NK-92 treated with Interleukin-12 subunit alpha and Interleukin-12 subunit beta, amount 100 ng/mL, for 24 hours (cell line): ENCODE data around the gene MAPKAPK3.
"Not testable (repeated sequence)": the region's sequence is repeated elsewhere in the genome, so short reads cannot be mapped to it uniquely, and the experiment has no call there.

ENCODE experiments used
- DNase-seq: peaks from one replicate; lab custom pipeline; 2025; lab: John Stamatoyannopoulos, UW

The MAPKAPK3 gene

DNA sequence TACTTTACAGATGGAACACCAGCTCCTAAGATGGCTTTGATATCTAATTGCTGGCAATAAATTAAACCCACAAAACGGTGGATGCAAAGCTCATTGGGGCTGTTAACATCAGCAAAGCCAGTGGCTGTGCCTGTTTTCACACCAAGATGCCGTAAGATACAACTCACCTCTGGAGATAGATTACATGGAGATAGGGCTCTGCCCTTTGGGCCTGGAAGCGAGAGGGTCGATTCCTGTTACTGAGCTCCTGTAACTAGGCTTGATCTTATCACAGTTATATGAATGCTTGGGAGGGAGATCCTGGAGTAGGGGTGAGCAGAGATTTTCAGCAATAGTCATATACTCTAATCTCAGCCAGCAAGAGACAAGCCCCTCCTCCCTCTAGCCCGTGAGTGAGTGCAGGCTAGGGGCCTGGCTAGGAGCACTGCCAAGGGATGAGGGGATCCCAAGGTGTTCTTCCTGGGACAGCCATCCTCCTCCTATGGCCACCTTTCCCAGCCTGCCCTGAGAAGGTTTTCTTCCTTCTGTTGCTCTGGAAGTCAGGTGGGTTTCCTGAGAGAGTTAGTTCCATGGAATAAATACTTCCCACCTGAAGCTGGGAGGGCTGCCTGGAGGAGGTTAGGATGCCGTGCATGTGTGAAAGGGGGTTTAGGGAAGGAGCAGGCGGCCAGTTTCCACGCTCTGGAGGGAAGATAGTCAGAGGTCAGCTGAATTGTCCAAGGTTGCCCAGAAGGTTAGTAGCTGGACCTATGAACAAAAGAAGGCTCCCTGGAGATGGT is 39.7 kb downstream of the MAPKAPK3 start:
- DNase-seq = no peak

DNA sequence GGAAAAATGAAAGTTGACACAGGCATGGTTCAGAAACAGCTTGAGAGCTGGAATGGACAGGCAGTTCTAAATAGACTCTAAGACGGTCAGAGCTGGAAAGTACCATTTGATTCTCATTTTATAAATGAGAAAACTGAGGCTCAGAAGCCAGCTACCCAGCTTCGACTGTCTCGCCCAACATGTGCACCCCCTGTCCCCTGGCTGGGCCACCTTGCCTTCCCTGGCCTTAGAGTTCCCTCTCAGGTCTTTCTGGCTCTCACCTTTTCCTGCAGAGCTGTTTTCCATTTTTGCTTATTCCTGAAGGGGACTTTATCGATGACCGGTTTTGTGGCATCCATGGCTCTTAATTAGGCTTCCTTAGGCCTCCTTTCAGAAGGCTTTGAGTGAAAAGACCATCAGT is 40.5 kb downstream of the MAPKAPK3 start:
- DNase-seq = no peak

DNA sequence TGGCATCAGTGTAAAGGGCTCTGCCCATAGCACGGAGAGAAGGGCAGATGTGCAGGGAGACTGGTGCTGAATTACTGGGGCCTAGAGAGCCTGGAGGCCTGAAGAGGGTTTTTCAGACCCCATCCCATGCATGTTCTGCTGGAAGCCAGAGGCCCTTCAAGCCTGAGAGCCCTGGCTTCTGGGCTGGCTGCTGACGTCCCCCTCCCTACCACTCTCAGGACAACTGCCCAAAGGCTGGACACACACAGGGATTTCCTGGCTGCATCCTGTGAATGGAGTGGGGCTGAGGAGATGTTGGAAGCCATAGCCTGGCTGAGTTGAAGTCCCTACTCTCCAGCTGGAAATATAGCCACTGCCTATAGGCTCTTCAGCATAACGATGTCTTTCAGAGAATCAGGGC is 40.9 kb downstream of the MAPKAPK3 start:
- no peak for DNase-seq

DNA sequence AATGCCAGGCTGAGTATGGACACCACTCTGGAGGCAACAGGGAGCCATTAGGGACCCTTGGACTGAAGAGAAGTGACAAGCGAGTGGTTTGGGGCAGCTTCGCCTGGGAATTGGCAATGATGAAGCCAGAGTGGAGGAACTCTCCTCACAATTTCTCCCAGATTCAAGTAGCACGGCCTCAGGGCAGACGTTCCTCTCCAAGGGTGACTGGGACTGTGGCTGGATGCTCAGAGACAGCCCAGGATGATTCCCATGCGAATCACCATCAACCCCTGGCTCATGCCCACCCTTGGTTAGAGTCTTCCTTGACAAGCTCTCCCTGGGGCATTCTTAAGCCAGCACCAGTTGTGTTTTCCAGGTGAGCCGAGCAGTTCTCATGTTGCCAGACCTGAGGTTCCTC is 41.5 kb downstream of the MAPKAPK3 start:
- no peak for DNase-seq

DNA sequence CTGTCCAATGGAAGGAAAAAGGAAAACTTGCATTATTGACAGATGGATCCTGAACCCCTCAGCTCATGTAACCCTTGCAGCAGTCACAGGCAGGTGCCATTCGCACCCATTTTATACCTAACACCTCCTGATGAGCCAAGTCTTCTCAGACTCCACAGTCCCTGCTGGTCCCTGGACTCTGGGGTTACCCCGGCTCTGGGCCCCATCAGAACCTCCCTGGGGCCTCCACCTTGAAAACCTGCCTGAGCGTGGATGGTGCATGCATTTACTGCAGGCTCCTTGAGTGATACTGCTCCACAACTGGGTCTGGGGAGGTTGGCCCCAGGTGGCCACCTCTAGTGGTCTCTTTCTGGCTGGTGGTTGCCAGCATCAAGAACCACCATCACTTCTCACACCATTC is 41.9 kb downstream of the MAPKAPK3 start:
- no peak for DNase-seq

DNA sequence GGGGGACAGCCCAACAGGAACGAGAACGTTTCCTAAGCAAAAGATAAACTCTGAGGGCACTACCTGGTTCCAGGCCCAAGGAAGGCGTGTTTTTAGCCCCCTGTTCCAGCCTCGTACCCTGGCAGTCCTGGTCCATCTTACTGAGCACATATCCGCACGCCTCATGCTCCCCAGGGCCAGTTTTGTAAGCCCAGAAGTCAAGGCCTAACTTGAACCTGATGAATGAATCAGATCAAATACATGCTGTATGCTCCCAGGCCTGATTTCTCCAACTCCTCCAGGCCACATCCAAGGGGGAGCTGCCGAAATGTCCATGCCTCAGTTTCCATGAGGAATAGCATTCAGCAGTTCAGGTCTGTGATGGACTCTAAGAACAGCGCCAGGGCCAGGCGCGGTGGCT is 43.4 kb downstream of the MAPKAPK3 start:
- no peak for DNase-seq

DNA sequence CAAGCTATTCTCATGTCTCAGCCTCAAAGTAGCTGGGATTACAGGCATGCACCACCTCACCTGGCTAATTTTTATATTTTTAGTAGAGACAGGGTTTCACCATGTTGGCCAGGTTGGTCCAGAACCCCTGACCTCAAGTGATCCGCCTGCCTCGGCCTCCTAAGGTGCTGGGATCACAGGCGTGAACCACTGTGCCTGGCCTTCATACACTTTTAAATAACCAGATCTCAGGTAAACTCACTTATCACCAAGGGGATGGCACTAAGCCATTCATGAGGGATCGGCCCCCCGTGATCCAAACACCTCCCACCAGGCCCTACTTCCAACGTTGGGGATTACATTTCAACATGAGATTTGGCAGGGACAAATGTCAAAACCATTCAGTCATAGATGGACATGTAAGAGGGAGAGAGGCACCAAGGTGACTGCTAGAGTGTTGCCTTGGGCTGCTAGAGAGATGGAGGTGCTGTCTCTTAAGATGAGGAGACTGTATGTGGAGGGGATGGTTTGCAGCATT is 44.4 kb downstream of the MAPKAPK3 start:
- DNase-seq = no peak

DNA sequence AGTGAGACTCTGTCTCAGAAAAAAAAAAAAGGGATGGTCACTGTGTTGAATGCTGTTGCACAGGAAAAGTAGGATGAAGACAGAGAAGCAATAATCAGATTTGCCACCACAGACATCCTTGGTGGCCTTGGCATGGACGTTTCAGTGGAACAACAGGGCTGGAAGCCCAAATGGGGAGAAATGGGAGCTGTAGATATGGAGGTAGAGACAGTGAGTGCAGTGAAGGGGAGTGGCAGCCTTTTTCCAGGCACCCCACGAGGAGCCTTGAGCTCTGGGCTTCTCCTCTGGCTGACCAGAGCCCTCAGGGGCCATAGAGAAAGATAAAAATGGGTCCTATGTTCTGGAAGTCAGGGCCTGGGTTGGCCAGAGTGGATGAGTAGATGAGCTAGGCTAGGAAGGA is 45.5 kb downstream of the MAPKAPK3 start:
- no peak for DNase-seq

DNA sequence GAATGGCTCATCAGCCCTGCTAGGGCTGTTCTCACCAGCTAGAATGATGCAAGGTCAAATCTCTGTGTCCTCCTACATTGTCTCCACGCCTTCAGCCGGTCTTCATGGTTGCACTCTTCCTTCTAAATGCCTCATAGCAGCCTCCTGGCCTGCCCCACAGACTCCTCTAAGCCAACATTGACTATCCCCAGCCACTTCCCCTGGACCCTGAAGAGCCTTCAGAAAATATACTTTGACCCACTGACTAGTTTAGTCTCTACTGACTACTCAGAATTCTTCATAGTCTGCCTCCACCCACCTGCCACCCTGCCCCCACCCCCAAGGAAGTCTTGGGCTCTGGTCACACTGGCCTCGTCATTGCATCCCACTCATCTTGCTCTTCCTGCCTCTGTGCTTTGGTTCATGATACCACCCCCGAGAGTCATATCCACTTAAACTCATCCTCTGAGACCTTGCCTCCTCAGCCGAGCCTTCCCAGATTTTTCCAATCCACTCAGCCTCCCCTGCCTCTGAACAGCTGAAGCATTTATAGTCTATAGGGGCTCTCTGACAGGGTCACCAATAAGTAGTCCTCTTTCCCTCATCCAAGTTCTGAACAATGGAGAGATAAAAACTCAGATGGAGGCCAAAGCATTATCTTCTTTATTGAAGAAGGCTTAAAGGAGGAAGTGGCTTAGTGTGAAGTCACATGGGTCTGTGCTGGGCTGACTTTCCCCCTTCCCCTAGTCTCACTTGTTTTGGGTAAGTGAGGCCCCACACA is 48.3 kb downstream of the MAPKAPK3 start:
- no peak for DNase-seq

DNA sequence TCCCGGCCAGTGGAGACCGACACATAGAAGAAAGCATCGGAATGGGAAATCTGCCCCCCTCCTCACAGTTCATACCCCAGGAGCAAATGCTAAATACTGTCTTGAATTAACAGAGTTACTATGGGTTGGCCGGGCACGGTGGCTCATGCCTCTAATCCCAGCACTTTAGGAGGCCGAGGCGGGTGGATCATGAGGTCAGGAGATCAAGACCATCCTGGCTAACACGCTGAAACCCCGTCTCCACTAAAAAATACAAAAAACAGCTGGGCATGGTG is 48.8 kb downstream of the MAPKAPK3 start:
- not testable (repeated sequence) for DNase-seq

DNA sequence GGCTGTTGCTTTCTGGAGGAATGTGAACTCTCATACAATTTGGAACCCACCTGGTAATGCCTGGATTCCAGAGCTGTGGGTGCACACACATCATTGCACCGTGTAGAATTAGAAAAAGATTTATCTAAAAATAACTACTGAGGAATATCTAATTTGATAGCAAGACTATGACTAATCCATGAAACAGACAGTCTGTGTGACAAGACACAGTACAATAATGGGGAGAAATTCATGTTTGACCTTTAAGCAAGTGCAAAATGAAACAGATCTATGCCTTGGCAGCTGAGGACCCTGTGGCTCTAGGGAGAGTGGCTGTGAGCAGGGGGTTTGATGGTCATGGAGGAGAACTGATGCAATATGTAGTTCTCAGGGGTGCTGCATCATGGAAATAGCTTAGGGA is 49.9 kb downstream of the MAPKAPK3 start:
- no peak for DNase-seq

DNA sequence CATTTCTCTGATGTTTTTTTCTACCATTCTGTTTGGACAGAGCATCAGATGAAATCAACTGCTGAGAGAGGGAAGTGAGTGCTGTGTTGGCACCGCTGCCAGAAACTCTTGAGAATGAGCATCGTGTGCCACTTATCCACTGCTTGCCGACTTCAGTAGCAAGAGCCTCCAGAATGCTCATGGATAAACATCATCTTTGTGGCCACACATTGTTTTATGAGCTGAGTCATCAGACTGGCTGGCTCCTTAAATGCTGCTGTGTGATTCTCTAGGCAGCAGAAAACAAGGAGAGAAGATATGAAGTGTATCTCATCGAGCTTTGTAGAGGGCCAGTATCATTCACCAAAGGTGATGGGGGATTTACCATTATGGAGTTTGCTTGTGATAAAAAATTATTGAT is 54.4 kb downstream of the MAPKAPK3 start:
- no peak for DNase-seq

DNA sequence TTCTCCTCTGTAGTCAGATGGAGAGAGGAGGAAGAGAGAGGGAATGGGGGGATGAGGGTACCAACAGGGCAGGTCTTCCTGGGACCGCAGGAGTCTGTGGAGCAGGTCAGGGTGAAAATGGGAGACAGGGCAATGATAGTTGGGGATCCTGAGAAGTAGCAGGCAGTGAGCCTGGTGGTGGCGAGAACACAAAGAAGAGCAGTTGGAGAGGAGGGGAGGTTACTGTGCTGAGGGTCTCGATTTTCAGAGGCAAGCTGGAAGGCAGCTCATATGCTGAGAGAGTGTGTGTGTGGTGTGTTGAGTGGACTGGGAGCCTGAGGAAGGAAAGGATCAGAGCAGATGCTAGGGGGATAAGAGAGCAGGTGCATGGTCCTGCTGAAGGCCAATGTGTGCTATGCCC is 55.7 kb downstream of the MAPKAPK3 start:
- DNase-seq = no peak

DNA sequence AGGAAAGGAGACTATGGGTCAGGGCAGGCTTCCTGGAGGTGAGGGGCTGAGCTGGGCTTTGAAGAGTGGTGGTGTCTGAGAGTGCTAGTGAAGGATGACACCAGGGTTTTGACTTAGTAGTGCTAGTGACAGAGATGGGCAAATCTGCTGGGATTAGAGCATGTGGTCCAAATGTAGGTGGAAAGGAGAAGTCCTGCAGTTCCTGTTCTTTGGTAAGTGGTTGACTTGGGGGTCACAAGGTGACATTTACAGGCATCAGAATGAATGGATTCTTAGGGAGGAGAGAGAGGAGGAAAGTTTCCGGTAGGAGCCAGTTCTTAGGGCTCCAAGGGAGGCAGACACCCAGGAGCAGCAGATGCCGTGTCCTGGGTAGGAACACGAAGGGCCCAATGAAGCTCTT is 57.0 kb downstream of the MAPKAPK3 start:
- no peak for DNase-seq

DNA sequence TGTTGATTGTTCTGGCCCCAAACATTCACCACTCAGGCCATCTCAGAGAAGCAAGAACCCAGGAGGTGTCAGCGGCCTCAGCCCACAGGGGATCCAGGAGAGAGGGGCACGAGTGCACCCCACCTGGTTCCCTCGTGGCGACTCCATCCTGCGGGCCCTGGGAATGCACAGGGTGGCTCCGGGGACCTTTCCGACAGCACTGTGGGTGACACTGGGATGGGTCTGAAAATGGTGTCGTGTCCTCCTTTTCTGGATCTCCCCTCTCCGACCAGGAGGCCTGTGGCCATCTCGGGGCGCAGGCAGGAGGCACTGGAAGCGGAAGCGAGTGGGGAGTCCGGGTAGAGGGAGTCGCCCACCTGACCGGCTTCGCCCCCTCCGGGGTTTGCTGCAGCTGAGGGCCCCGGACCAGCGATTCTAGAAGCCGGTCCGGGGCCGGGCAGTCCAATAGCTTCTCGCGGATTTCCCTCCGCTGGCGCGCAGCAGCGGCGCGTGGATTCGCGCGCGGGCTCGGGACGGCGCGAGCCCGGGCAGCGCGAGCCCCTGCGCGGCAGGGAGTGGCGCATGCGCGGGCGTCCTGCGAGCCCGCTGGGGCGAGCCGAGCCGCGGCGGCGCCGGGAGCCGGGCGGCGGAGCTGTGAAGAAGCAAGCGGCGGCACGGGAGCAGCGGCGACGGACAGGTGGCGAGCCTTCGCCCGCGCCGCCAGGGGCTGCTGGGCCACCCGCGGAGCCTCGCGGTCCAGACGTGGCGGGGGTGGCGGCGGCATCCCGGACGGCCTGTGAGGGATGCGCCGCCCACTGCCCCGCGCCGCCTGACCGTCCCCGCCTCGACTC is 57.6 kb downstream of the MAPKAPK3 start, which contains the start of gene DOCK3:
Gene DOCK3 (plus strand): TSS at position 579 of the 830 bp plus-strand sequence. CDS start 337 bp downstream, outside the sequence.
- no peak for DNase-seq

DNA sequence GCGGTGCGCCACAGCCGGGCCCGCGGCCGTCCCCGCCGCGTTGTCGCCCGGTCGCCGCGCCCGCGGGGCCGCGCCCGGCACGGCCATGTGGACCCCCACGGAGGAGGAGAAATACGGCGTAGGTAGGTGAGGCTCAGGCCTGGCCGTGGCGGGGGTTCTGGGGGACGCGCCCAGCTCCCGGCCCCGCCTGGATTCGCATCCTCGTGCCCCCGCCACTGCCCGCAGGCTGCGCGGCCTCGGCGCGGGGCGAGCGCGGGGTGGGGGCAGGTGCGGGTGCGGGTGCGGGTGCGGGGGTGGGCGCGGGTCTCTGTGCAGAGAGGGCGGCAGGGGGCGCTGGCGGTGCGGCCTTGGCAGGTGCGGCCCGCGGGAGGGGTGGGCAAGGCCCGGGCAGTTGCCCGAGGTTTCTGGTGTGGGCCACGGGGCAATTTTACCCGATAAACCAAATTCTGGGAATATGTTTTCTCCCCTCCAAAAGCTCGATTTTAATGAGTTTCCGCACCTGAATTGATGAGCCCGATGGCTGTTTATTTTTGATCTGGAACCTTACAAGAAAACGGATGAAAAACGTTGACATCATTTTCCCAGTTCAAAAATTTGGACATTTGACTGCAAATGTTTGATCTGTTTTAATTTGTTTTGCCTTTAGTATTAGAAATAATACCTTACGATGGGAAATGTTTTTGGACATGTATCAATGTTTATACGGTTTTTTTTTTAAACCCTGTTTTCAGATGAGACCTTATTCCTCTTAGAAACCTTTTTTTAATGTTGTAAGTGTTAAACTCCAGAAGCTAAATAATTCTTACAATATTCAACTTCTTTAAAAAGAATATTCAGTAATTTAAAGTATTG is 58.5 kb downstream of the MAPKAPK3 start:
- no peak for DNase-seq

DNA sequence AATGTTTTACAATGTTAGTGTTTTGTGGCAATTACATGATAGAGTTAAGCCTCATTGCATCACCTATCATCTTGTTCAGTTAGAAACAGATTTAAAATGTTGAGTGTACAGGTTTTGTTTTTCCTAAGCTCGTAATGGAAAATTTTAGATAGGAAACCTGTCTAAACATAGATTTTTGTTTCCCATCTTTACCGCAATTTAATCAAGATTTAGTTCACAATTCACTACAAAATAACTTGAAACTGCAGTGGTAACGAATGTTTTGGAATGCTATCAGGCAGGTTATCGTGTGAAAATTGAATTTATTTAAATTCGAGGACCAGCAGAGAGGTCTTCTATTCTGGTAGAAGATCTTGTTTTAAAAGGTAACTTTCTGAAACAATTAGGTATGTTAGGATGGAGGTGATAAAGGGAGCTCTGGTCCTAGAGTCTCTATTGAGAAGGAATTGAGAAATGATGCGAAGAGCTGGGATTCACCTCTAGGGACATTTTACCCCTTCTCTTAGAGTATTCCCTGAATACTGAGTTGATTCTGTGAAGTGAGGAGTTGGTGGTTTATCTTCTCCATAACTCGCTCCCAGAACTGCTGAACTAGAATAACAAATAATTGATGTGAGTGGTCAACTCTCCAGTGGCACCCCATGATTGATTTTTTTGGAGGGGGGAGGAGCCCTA is 59.2 kb downstream of the MAPKAPK3 start:
- DNase-seq = no peak

DNA sequence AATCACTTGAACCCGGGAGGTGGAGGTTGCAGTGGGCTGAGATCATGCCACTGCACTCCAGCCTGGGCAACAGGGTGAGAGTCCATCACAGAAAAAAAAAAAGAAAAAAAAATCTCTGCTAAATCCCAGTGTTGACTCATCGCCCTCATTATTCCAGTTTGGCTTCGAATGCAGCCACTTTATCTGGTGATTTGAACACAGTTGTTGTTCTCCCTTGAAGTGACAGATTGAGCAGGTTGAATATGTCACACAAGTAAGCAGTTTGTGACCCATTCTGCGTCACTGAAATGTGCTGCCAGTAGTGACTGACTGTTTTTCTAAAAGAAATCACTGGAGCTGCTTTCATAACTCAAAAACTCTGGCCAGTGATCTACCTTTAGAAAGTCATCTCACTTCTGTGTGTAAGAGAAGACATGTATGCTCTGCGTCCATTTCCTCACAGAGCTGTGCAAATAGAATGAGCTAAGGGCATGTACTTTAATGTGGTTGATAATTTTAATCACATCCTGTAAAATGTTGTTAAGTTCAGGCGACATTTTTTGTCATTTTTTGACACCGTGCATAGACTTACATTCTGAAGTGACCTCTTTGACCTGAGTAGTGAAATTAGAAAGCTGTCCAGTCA is 70.3 kb downstream of the MAPKAPK3 start:
- DNase-seq = no peak

DNA sequence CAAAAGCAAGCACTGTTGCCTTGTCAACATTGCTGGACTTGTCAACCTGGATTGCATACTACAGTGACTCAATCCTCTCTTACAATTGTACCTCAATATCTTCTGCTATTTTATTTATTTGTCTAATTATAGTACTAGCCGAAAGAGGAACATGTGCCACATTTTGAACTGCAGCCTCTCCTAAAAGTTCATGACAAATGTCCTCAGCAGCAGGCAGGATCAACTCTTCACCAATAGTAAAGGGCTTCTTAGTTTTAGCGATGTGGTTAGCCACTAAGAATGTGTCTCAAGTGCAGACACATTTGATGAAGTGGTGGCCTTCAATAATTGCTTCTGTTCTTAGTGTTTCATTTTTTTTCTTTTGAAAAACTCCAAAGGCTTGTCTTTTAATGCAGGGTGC is 71.0 kb downstream of the MAPKAPK3 start:
- DNase-seq = no peak

DNA sequence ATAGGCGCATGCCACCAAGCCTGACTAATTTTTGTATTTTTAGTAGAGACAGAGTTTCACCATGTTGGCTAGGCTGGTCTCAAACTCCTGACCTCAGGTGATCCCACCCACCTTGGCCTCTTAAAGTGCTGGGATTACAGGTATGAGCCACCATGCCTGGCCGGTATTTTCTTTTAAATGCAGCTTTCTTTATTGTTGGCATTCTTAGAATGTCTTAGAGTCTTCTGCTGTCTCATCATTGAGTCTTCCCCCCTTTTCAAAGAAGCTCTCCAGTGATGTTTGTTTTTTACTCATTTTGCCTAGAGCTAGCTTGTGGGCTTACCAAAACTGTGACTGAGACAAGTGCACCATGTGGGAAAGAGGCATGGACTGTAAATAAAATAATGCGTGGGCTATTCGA is 71.7 kb downstream of the MAPKAPK3 start:
- DNase-seq = not testable (repeated sequence)

DNA sequence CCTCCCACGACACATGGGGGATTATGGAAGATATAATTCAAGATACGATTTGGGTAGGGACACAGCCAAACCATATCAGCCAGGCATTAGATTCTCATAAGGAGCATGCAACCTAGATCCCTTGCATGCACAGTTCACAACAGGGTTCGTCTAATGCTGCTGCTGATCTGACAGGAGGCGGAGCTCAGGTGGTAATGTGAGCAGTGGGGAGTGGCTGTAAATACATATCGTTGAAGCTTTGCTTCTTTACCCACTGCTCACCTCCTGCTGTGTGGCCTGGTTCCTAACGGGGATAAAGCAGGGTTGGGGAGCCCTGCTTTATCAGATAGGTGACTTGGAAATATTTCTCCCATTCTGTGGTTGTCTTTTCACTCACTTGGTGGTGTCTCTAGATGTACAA is 72.6 kb downstream of the MAPKAPK3 start:
- DNase-seq = no peak
